Naive thymus-derived CD4-positive, alpha-beta T cell (primary cell): ENCODE results near the gene NUP85. TPM values are rescaled to one million over a fixed set of nuclear protein-coding genes. Genes with fewer than 3 reads are reported as not detected.
A peak's percentile ranks its signal among the peaks of the same experiment; 100 is the strongest.
"Not testable (repeated sequence)": the region's sequence is repeated elsewhere in the genome, so short reads cannot be mapped to it uniquely, and the experiment has no call there.

ENCODE experiments used
- ATAC-seq: fragments of 150-1000 bp; cut with Tn5 transposase; 2 replicates; pipeline ENCODE4 v1.10.0; 2021; ENCODE audit warnings: mild to moderate bottlenecking, moderate library complexity
- CTCF ChIA-PET: fragments of 350-600 bp; sonication (Branson Sonifier 250); formaldehyde crosslinking; loops from one replicate; lab custom pipeline; 2021; ENCODE audit warnings: antibody characterized with exemption; lab: Charles Lee
- POLR2A ChIA-PET: fragments of 350-600 bp; sonication (Branson Sonifier 250); formaldehyde crosslinking; loops from one replicate; lab custom pipeline; 2021; ENCODE audit warnings: antibody characterized with exemption, inconsistent platforms; lab: Charles Lee
- DNase-seq, 9 donors: peaks; one replicate each; pipeline versions ENCODE4 v3.0.0 to v3.0.0-alpha.2; 2020 to 2022; ENCODE audit warnings: mixed read lengths in 1 of 9
- H3K27ac ChIP-seq: one replicate; pipeline ENCODE4 v1.7.0; 2013; ENCODE audit warnings: mild to moderate bottlenecking, low read depth, low read length, moderate library complexity
- H3K27me3 ChIP-seq, 2 donors: one replicate each; pipeline ENCODE4 v1.7.0; 2013; ENCODE audit warnings: low read length in 2 of 2, mild to moderate bottlenecking in 2 of 2, moderate library complexity in 2 of 2; ENCODE audit not compliant: control insufficient read depth in 2 of 2, insufficient read depth in 2 of 2
- H3K36me3 ChIP-seq, 3 experiments: 1 replicate in 2 of 3; 2 replicates in 1 of 3; pipeline ENCODE4 v1.7.0; 2013; ENCODE audit warnings: low read length in 3 of 3, mild to moderate bottlenecking in 3 of 3, moderate library complexity in 1 of 3; ENCODE audit not compliant: insufficient read depth in 3 of 3, control insufficient read depth in 2 of 3
- H3K4me1 ChIP-seq, 2 donors: one replicate each; pipeline ENCODE4 v1.7.0; 2013; ENCODE audit warnings: low read length in 2 of 2, mild to moderate bottlenecking in 2 of 2, moderate library complexity in 1 of 2; ENCODE audit not compliant: control insufficient read depth in 2 of 2, insufficient read depth in 2 of 2
- H3K4me3 ChIP-seq: 2 replicates; pipeline ENCODE4 v1.7.0; 2013; ENCODE audit warnings: mild to moderate bottlenecking, low read length
- H3K9me3 ChIP-seq, 3 experiments: 1 replicate in 2 of 3; 2 replicates in 1 of 3; pipeline ENCODE4 v1.7.0; 2013; ENCODE audit warnings: low read length in 3 of 3; ENCODE audit not compliant: control insufficient read depth in 2 of 3
- H3K27ac Mint-ChIP-seq, 9 donors: one replicate each; pipeline ENCODE4 v1.8.0; 2020 to 2022; ENCODE audit warnings: mixed read lengths in 9 of 9, mild to moderate bottlenecking in 8 of 9, moderate library complexity in 5 of 9, inconsistent platforms in 2 of 9
- H3K27me3 Mint-ChIP-seq, 5 donors: one replicate each; pipeline ENCODE4 v1.8.0; 2021 to 2022; ENCODE audit warnings: mixed read lengths in 5 of 5, mild to moderate bottlenecking in 1 of 5
- H3K36me3 Mint-ChIP-seq, 5 donors: one replicate each; pipeline ENCODE4 v1.8.0; 2020 to 2022; ENCODE audit warnings: mixed read lengths in 5 of 5, mild to moderate bottlenecking in 3 of 5, inconsistent platforms in 1 of 5
- H3K4me1 Mint-ChIP-seq, 7 donors: one replicate each; pipeline ENCODE4 v1.8.0; 2020 to 2022; ENCODE audit warnings: mixed read lengths in 7 of 7, mild to moderate bottlenecking in 3 of 7, inconsistent platforms in 1 of 7
- H3K4me3 Mint-ChIP-seq, 10 donors: one replicate each; pipeline ENCODE4 v1.8.0; 2020 to 2022; ENCODE audit warnings: mild to moderate bottlenecking in 10 of 10, mixed read lengths in 10 of 10, moderate library complexity in 6 of 10, inconsistent platforms in 2 of 10
- H3K9me3 Mint-ChIP-seq, 11 donors: one replicate each; pipeline ENCODE4 v1.8.0; 2020 to 2022; ENCODE audit warnings: mixed read lengths in 11 of 11, mild to moderate bottlenecking in 4 of 11, inconsistent platforms in 1 of 11, moderate library complexity in 1 of 11
- intact Hi-C, 2 donors: fragments of 100-400 bp; cut with micrococcal nuclease; formaldehyde crosslinking; loops; one replicate each; pipeline ENCODE4 v1.15.1; 2023
- polyA plus RNA-seq, 2 donors: library from polyadenylated mRNA; unstranded; fragments of 300-500 nt; fragmentation: Illumina TruSeq; gene quantifications; one replicate each; pipeline ENCODE4 v1.2.3, GENCODE V29; 2021
- total RNA-seq, 6 experiments: library from RNA in 5 of 6; stranded (reverse) in 5 of 6; gene quantifications; 1 replicate in 5 of 6; 2 replicates in 1 of 6; pipeline ENCODE4 v1.2.3 and lab custom pipeline; 2021 to 2026

NUP85 gene
- total RNA-seq (100 to 1,000 TPM in 2 of 5 experiments, 10 to 100 TPM in 3; 96.3 to 143 (median 99.2) TPM), polyA plus RNA-seq (10 to 100 TPM; 21.0 to 57.3 TPM), total RNA-seq (lab: John Stamatoyannopoulos, UW) (56.7 reads per million, percentile 74 among the genes with 10 or more reads in this experiment)

DNA sequence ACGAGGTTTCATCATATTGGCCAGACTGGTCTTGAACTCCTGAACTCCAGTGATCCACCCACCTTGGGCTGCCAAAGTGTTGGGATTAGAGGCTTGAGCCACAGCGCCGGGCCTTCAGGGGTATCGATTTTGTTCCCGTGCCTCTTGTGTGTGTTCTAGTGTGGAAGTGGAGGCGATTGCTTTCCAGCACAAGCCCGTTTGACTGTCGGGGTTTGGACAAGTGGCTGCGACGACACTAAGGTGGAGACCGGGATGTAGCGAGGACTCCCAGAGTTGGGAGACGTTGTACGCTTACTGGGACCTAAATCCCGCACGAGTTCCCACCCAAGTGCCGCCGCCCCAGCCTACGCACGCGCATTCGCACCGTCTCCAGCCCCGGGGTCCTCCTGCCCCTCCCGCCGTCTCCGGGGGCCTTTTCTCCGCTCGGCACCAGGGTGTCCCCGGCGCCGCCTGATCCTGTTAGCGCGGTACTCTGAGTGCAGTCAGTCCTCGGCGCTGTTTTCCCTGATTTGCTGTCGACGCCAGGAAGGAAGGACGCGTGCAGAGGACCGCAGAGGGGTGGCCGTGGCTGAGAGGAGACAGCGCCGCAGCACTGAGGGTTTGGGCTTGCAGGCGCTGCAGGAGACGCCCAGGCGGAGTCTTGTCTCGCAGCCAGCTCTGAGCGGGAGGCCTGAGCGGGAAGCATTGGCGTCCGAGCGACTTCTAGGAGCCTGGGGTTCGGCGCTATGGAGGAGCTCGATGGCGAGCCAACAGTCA, at the start of gene NUP85:
NUP85 (plus strand) TSS at position 643 of the 756 bp plus-strand sequence; CDS start at position 726, 83 bp downstream.
- Histone ChIP-seq H3K9me3 (no peaks in the 10 kb centered on the region), H3K4me1 (peaks cover 0 to 5% of the 10 kb centered on the region in 2 donors), H3K4me3 (peak within 1 kb of the TSS; percentile 82), H3K36me3 (peaks cover 0 to 31% (median 0%) of the 10 kb centered on the region in 3 experiments), H3K27me3 (no peaks in the 10 kb centered on the region), H3K27ac (peak within 1 kb of the TSS; percentile 95)
- CTCF ChIA-PET = interaction anchor here (0.7 to 7.5 kb wide), 5 partner anchors 17 to 132 kb away, joined by 3 to 136 read pairs (median 3); partner anchors contain the start of gene ARMC7
- ATAC-seq = peak; percentile 96
- peak; percentile 87 to 97 (median 93) for DNase-seq
- Mint-ChIP-seq H3K27me3 (no peaks in the 10 kb centered on the region), H3K36me3 (peaks cover 4 to 10% (median 5%) of the 10 kb centered on the region in 5 donors), H3K27ac (peak within 1 kb of the TSS; percentile 94 to 100 (median 99)), H3K4me1 (peaks cover 12 to 47% (median 26%) of the 10 kb centered on the region in 7 donors), H3K9me3 (peaks cover 0 to 2% (median 0%) of the 10 kb centered on the region in 11 donors), H3K4me3 (peak within 1 kb of the TSS; percentile 91 to 98 (median 96))
- intact Hi-C loops = loop anchor here (1.0 kb wide), 5 partner anchors 22 to 200 kb away; partner anchors contain the start of genes GGA3 (in 2 of the 2), MRPS7 (in 2 of the 2), ARMC7 (in 1 of the 2) and GRB2 (in 1 of the 2)
- POLR2A ChIA-PET = interaction anchor here (0.5 to 2.3 kb wide), 13 partner anchors 17 to 332 kb away, joined by 3 to 14 read pairs (median 3); partner anchors contain the start of genes ARMC7, GGA3, MRPS7 and SLC25A19

DNA sequence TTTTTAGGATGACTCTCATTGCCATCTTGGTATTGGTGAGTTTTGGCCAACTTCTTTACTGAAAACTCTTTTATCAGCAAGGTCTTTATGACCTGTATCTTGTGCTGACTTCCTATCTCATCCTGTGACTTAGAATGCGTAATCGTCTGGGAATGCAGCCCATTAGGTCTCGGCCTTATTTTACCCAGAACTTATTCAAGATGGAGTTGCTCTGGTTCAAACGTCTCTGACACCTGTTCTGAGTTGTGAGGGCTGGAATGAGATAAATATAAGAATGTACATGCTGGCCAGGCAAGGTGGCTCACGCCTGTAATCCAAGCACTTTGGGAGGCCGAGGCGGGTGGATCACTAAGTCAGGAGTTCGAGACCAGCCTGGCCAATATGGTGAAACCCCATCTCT, 47.0 kb upstream of the NUP85 start:
- H3K4me1 ChIP-seq, H3K9me3 ChIP-seq, H3K4me3 ChIP-seq, H3K27ac ChIP-seq, H3K4me3 Mint-ChIP-seq, H3K9me3 Mint-ChIP-seq, ATAC-seq, H3K27me3 Mint-ChIP-seq, intact Hi-C loops, H3K36me3 Mint-ChIP-seq, H3K27ac Mint-ChIP-seq, H3K27me3 ChIP-seq, DNase-seq, H3K36me3 ChIP-seq: not testable (repeated sequence)
- ChIA-PET POLR2A (interaction anchor here (1.0 kb wide), 1 partner anchor 184 kb away, joined by 3 read pairs; no protein-coding TSS in a partner anchor), CTCF (interaction anchor here (0.6 kb wide), 2 partner anchors 14 to 27 kb away, joined by 4 to 8 read pairs; no protein-coding TSS in a partner anchor)
- peaks cover 0 to 18% (median 15%) of the 10 kb centered on the region in 7 donors for H3K4me1 Mint-ChIP-seq

DNA sequence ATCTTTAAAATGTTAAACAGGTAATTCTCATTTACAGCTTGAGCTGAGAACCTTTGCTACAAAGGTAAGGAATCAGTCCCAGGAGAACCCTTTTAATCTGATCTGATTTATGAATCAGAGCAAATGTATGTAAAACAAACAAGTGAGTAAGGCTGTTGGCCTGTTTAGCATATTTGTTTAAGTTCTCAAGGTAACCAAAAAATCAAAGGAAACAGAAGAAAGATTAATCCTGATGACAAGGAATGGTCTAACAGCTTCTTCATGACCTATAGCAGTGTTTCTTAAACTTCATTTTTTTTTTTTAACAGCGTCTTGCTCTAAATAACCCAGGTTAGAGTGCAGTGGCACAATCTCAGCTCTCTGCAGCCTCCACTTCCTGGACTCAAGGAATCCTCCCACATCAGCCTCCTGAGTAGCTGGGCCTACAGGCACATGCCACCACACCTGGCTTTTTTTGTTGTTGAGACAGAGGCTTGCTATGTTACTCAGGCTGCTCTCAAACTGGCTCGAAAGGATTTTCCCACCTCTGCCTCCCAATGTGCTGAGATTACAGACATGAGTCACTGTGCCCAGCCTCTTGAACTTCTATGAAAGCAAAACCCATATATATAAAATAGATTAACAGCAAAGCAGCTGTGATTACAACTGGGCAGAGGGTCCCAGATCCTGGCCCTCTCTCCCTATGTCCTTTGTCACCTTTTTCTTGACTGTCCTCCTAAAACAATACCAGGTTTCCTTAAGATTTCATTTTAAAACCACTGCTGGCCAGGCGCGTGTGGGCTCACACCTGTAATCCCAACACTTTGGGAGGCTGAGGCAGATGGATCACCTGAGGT, 46.1 kb upstream of the NUP85 start:
- H3K4me3 Mint-ChIP-seq = no peak overlapping the region
- H3K4me1 ChIP-seq = peaks cover 0 to 9% of the 10 kb centered on the region in 2 donors
- H3K9me3 Mint-ChIP-seq = peaks cover 0 to 3% (median 0%) of the 10 kb centered on the region in 11 donors
- DNase-seq = no peak
- H3K27ac Mint-ChIP-seq = peak overlapping the region in 2 of 9 donors; percentile 12 to 32
- ATAC-seq = no peak
- H3K4me3 ChIP-seq = no peak overlapping the region
- H3K36me3 Mint-ChIP-seq = peaks cover 0 to 4% (median 0%) of the 10 kb centered on the region in 5 donors
- ChIA-PET CTCF (interaction anchor here (0.6 kb wide), 1 partner anchor 267 kb away, joined by 9 read pairs; no protein-coding TSS in a partner anchor), POLR2A (interaction anchor here (0.6 to 1.2 kb wide), 6 partner anchors 10 to 1581 kb away, joined by 3 to 7 read pairs (median 3); no protein-coding TSS in a partner anchor)
- no peaks in the 10 kb centered on the region for H3K27me3 ChIP-seq
- peaks cover 0 to 16% (median 13%) of the 10 kb centered on the region in 7 donors for H3K4me1 Mint-ChIP-seq
- peaks cover 0 to 3% (median 0%) of the 10 kb centered on the region in 3 experiments for H3K36me3 ChIP-seq
- H3K9me3 ChIP-seq = no peaks in the 10 kb centered on the region
- H3K27me3 Mint-ChIP-seq = no peaks in the 10 kb centered on the region
- intact Hi-C loops = no loop called here
- no peak overlapping the region for H3K27ac ChIP-seq

DNA sequence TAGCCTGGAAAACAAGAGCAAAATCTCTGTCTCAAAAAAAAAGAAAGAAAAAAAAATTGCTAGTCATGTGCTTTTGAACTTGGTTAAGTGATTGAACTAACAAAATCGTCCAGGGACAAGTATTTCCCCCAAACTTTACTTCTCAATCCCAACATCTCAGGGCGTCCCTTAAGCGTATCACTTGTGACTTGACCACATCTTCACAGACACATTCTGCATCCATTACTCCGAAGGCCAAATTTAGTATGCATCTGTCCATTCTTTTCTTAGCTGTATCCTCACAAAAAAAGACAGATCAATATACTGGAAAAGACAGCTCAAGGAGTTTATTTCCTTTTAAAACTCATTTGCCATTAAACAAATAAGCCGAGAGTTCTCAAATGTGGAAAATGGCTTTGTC, 45.3 kb upstream of the NUP85 start:
- Mint-ChIP-seq H3K27me3 (no peaks in the 10 kb centered on the region), H3K9me3 (no peaks in the 10 kb centered on the region), H3K4me3 (no peak overlapping the region), H3K27ac (peak overlapping the region in 2 of 9 donors; percentile 37 to 38), H3K4me1 (peaks cover 0 to 8% (median 5%) of the 10 kb centered on the region in 7 donors), H3K36me3 (peaks cover 0 to 4% (median 0%) of the 10 kb centered on the region in 5 donors)
- ChIA-PET CTCF (interaction anchor here (0.6 kb wide), 1 partner anchor 167 kb away, joined by 3 read pairs; no protein-coding TSS in a partner anchor), POLR2A (interaction anchor here (0.6 to 1.2 kb wide), 3 partner anchors 46 to 482 kb away, joined by 3 read pairs; no protein-coding TSS in a partner anchor)
- Histone ChIP-seq H3K4me1 (peaks cover 0 to 2% of the 10 kb centered on the region in 2 donors), H3K36me3 (peaks cover 0 to 3% (median 0%) of the 10 kb centered on the region in 3 experiments), H3K9me3 (no peaks in the 10 kb centered on the region), H3K4me3 (no peak overlapping the region), H3K27me3 (no peaks in the 10 kb centered on the region), H3K27ac (no peak overlapping the region)
- DNase-seq = no peak
- intact Hi-C loops = no loop called here
- no peak for ATAC-seq

GRCh38 chr17:75163074-75163473, 42.4 kb upstream of the NUP85 start:
- H3K27ac ChIP-seq = no peak overlapping the region
- Mint-ChIP-seq H3K27me3 (no peaks in the 10 kb centered on the region), H3K9me3 (no peaks in the 10 kb centered on the region), H3K27ac (no peak overlapping the region), H3K4me1 (no peaks in the 10 kb centered on the region), H3K4me3 (no peak overlapping the region), H3K36me3 (peaks cover 0 to 8% (median 0%) of the 10 kb centered on the region in 5 donors)
- no peaks in the 10 kb centered on the region for H3K9me3 ChIP-seq
- CTCF ChIA-PET = interaction anchor here (0.6 to 1.1 kb wide), 4 partner anchors 31 to 92 kb away, joined by 3 read pairs; partner anchors contain the start of gene NT5C
- POLR2A ChIA-PET = interaction anchor here (0.7 to 1.4 kb wide), 2 partner anchors 8 to 9 kb away, joined by 5 to 6 read pairs; partner anchors contain the start of gene JPT1
- ATAC-seq (no peak), DNase-seq (no peak)
- no peaks in the 10 kb centered on the region for H3K27me3 ChIP-seq
- intact Hi-C loops = no loop called here
- H3K4me1 ChIP-seq = no peaks in the 10 kb centered on the region
- H3K36me3 ChIP-seq = peaks cover 0 to 21% (median 0%) of the 10 kb centered on the region in 3 experiments
- no peak overlapping the region for H3K4me3 ChIP-seq
